GM12872 (cell line): ENCODE data around the gene PTGFR.
A peak's percentile ranks its signal among the peaks of the same experiment; 100 is the strongest.

Experiments used
- TF ChIP-seq, protein P1 (sequence below): IDR thresholded peaks from 3 replicates; pipeline ENCODE4 v1.5.1; 2011; ENCODE audit warnings: low read depth, mild to moderate bottlenecking, low read length, moderate library complexity; ENCODE audit not compliant: insufficient read depth

PTGFR gene

GRCh38 chr1:78560811-78561210, 70.0 kb downstream of the PTGFR start:
- TF ChIP-seq, protein P1, sequence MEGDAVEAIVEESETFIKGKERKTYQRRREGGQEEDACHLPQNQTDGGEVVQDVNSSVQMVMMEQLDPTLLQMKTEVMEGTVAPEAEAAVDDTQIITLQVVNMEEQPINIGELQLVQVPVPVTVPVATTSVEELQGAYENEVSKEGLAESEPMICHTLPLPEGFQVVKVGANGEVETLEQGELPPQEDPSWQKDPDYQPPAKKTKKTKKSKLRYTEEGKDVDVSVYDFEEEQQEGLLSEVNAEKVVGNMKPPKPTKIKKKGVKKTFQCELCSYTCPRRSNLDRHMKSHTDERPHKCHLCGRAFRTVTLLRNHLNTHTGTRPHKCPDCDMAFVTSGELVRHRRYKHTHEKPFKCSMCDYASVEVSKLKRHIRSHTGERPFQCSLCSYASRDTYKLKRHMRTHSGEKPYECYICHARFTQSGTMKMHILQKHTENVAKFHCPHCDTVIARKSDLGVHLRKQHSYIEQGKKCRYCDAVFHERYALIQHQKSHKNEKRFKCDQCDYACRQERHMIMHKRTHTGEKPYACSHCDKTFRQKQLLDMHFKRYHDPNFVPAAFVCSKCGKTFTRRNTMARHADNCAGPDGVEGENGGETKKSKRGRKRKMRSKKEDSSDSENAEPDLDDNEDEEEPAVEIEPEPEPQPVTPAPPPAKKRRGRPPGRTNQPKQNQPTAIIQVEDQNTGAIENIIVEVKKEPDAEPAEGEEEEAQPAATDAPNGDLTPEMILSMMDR = no peak

GRCh38 chr1:78561856-78562255, 71.1 kb downstream of the PTGFR start:
- TF ChIP-seq, protein P1 = no peak

GRCh38 chr1:78565393-78565792, 74.6 kb downstream of the PTGFR start:
- TF ChIP-seq, protein P1 = no peak

- TF ChIP-seq, protein P1 = 0 out of 3 replicates have a peak, but pooled peaks have one; percentile 10
These were observed 79.8 kb downstream of the PTGFR start for GRCh38 chr1:78570539-78570938.

GRCh38 chr1:78577257-78578100, 86.7 kb downstream of the PTGFR start:
- TF ChIP-seq, protein P1 = no peak

DNA sequence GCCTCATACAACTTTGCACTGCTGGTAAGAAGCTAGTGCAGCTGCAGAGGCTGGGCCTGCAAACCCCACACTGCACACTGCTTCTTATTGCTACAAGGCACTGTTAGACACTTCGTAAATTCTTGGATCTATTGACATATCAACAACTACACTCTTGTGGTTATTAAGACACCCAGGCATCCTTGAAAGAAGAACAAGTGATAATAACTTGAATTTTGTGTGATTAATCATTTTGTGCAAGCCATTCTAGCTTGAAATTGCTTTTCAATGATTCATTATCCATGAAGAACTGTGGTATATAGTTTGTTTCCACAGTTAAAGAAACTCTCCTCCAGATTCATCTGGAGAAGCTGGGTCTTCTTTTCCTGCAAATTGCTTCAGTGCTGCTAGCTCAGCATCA, 95.8 kb downstream of the PTGFR start:
- TF ChIP-seq, protein P1 = no peak

GRCh38 chr1:78587211-78587610, 96.4 kb downstream of the PTGFR start:
- TF ChIP-seq, protein P1 = no peak
